NCI-H2171 treated with DMSO at 0.1 percent for 48 hours (cell line): ENCODE results near the gene MTUS2.
A peak's percentile ranks its signal among the peaks of the same experiment; 100 is the strongest.

Experiments used
- DNase-seq: peaks from one replicate; lab custom pipeline; 2025; lab: John Stamatoyannopoulos, UW

The MTUS2 gene

DNA sequence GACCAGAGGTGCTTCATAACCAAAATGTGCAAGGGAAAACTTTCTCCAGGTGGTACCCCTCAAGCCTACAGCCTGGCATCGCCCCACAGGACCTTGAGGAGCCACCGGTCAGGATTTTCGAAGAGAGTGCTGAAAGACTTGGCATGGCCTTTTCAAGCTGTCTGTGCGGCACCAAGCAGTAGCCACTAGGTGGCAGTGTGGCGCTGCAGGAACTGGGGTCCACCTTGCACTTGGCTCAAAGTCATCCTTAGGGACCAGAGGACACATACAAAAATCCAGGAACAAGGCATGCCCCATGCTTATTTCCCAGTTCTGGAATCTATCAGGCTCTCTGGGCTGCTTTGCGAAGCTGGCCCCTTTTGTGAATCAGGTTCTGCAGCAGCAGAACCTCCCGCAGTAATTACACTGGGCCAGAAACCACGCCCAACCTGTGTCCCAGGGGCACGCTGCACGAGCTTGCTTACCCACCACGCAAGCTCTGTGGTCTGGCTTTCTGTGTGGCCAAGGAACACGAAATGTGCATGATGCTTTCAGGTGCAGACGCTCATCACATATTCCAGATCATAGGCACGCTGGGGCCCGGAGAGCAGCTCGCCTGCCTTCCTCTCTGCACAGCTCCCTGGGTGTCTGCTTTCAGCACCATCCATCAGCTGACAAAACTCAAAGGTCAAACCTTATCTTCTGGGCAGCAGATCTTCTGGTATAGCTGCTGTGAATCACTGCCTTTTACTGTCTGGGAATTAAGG is 688.2 kb downstream of the MTUS2 start:
- peak; percentile 44 for DNase-seq

- no peak for DNase-seq
These were observed 688.7 kb downstream of the MTUS2 start for GRCh38 chr13:29508876-29509252.

DNA sequence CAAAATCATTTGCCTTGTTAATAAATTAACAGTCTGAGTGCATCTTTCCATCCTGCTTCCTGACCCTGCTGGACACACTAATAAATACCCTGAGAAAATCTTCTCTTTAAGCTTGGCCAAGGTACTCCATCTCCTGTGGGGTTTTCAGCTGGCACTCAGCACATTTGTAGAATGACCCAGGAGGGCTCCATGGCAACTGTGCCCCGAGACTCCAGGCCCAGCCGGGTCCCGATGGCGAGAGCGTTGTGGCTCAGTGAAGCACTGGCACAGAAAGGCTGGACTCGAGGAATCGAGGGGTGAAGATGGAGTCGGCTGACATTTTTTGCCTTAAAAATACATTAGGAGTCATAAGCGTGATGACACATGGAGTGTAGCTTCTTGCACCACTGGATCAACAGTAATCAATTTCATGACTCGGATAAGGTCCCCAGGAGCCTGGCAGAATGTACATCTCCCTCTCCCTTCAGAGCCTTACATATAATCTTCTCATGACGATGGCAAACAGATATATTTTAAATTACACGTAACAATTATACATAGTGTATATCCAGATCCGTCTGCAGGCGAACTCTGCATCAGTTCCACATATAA is 690.0 kb downstream of the MTUS2 start:
- DNase-seq: no peak

DNA sequence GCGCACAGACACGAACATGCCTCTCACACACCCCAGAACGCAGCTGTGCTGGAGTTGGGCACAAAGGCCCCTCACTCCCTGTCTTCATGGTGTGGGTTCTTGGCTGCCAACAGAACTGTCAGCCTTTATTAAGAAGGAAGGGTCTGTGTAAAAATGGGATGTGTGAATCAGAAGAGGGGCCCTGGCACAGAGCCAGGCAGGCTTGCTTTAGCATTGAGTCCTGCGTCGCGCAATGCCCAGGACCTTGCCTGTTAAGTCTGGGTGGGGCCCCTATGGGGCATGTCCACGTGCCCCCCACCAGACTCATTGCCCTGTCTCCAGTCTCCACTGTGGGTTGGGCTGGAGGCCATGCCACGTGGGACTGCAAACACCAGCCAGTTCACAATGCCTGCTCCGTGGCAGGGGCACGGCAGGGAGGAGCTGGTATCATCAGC is 690.5 kb downstream of the MTUS2 start:
- no peak for DNase-seq

- DNase-seq: no peak
These were observed 691.1 kb downstream of the MTUS2 start for GRCh38 chr13:29511106-29511796.

DNA sequence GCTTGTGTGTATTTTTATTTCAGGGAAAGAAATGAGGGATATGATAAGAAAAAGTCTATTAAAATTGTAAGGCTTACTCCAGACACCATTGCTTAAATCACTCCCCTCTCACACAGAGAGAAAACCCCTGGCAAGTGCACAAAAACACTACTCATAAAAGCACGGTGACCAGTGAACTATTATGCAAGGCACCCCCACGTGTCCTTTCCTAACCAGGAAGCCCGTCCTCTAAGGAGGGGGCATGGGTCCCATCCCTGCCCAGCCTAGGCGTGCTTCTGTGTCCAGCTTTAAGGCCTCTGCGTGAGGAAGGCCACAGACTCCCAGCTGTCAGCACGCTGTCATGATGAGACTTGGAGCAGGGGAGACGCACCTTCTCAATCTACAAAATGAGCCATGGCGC is 691.8 kb downstream of the MTUS2 start:
- DNase-seq: no peak

DNA sequence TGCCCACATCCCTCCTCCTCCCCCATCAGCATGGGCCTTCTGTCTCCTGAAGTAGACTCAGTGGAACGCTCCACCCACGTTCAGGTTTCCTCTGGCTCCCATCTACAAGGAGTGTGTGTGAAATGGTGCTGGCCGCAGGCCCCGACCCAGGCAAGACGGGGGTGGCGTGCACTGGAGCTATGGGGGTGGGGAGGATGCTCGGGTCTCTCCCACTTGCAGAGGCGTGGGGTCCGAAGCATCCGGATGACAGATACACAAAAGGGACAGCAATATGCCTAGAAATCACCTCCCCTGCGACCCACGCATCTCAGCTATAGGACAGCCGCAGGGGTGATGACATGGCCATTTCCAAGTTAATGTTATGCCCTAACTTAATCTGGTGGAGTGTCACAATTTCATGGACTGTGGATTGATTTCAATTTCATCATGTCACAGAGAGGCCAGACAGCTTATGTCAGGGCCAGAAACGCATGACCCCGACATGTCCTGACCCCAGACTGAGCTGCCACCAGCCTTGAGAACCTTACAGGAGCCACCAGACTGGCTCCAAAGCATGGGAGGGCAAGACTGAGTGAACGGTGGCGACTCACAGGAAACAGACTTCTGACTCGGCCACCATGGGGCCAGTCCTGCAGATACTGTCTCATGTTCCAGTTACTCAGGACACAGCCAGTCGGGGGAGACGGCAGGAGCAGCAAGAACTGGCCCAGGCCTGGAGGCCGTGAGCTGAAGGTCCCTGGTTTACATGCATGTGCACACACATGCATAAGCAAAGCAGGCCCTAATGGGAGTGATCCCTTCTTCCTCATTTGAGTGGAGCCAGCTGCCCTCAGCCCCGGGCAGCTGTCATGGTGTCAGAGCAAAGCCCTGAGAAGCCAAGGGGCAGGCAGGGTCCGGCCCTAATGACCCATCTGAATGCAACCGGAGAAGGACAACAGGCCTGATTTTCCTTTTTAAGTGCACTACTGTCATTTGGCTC is 693.2 kb downstream of the MTUS2 start:
- DNase-seq: no peak

GRCh38 chr13:29513981-29514719 is 694.0 kb downstream of the MTUS2 start:
- DNase-seq: no peak

- DNase-seq: no peak
These were observed 694.7 kb downstream of the MTUS2 start for GRCh38 chr13:29514720-29515310.

DNA sequence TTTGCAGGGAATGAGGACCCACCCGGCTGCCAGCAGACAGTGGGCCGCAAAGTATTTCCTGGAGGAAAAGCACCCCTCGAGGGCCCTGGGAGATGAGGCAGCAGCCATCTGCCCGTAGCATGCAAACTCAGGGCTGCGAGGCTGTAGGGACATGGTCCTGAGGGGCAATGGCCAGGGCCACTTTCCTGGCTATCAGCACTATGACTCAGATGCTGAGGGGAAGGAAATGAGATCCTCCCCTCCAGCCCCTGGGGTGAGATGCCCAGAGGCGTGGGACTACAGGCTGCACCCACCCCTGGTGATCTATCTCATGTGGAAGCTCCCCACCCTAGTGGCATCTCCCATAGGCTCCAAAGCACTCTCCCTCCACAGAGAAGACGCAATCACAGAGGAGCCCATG is 695.2 kb downstream of the MTUS2 start:
- no peak for DNase-seq

GRCh38 chr13:29516012-29516411 is 695.9 kb downstream of the MTUS2 start:
- no peak for DNase-seq

GRCh38 chr13:29516880-29517279 is 696.7 kb downstream of the MTUS2 start:
- DNase-seq: no peak

DNA sequence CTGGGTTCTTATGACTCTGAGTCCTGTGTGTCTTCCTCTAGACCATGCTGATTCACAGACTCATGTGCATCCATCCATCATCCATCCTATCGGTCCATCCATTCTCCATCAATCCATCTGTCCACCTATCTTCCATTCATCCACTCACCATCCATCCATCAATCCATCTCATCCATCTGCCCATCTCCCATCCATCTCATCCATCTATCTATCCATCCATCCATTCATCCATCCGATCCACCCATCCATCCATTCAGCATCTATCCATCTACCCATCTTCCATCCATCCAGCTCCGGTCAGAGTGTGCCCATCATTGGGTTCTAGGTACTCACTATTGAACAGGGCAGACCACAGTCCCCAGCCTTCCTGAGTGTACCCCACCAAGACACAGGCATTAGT is 699.8 kb downstream of the MTUS2 start:
- no peak for DNase-seq

DNA sequence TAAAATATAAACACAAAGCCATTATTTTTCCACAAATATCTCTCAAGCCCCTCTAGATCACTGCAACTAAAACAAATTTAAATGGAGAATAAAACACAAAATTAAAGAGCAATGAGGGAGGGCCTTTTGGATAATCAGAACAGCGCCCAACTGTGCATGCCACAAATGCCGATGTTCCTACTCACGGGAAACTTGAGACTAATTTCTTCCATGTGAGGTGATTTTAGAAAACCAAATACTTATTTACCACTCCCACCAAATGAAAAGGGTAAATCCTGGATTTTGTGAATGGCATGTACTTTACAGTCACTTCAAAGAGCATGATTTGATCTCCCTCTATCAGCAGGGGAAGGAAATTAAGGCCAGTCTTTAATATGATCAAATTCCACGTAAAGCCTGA is 700.5 kb downstream of the MTUS2 start:
- DNase-seq: no peak

- DNase-seq: no peak
These were observed 701.2 kb downstream of the MTUS2 start for GRCh38 chr13:29521336-29521735.

GRCh38 chr13:29522044-29522685 is 702.0 kb downstream of the MTUS2 start:
- no peak for DNase-seq

DNA sequence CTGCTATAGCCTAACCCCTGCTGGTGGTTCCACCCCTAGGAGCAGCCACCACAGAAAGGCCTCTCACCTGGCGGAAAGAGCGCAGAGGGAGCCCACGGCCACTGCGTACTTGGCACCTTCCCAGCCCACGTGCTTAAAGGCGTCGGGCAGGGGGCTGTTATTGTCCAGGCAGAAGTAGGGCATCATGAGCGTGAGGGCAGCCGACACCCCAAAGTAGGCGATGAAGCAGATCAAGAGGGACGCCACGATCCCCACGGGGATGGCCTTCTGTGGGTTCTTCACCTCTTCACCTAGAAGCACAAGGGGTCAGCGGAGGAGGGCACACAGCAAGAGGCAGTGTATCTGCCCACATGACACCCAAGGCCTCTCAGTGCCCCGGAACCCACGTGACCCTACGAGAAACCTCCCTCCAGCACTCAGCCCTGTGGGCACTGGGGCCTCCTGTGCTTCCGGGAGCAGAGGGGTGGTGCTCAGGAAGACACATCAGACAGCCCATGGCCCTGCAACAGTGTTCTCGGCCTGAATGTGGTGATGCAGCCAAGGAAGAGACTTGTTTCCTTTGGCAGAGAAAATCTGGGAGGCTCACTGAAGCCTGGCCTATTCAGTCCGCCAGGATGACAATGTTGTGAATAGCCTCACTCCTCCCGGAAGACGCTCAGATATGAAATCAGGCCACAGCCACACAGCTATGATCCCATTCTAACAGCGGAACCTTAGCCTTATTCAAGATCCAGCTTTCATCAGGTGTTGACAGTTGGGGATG is 703.2 kb downstream of the MTUS2 start:
- no peak for DNase-seq

GRCh38 chr13:29524176-29524575 is 704.0 kb downstream of the MTUS2 start:
- DNase-seq: no peak

- no peak for DNase-seq
These were observed 704.5 kb downstream of the MTUS2 start for GRCh38 chr13:29524641-29525040.

GRCh38 chr13:29525757-29526156 is 705.6 kb downstream of the MTUS2 start:
- DNase-seq: no peak
